DOHH2 (cell line): ENCODE measurements around the gene AASDH.

Experiments
- EZH2phosphoT487 ChIP-seq: fragments of 200-600 bp; sonication (generic); IDR thresholded peaks from 2 replicates; pipeline ENCODE4 v1.6.1; 2017; ENCODE audit warnings: borderline replicate concordance, mild to moderate bottlenecking, antibody characterized with exemption, low read length, moderate library complexity, mixed read lengths
- TF ChIP-seq, protein P1 (sequence below): fragments of 200-600 bp; sonication (generic); IDR thresholded peaks from one replicate; pipeline ENCODE4 v1.5.1; 2014; ENCODE audit warnings: antibody characterized with exemption, mild to moderate bottlenecking, low read depth, low read length; ENCODE audit not compliant: poor library complexity, severe bottlenecking

DNA sequence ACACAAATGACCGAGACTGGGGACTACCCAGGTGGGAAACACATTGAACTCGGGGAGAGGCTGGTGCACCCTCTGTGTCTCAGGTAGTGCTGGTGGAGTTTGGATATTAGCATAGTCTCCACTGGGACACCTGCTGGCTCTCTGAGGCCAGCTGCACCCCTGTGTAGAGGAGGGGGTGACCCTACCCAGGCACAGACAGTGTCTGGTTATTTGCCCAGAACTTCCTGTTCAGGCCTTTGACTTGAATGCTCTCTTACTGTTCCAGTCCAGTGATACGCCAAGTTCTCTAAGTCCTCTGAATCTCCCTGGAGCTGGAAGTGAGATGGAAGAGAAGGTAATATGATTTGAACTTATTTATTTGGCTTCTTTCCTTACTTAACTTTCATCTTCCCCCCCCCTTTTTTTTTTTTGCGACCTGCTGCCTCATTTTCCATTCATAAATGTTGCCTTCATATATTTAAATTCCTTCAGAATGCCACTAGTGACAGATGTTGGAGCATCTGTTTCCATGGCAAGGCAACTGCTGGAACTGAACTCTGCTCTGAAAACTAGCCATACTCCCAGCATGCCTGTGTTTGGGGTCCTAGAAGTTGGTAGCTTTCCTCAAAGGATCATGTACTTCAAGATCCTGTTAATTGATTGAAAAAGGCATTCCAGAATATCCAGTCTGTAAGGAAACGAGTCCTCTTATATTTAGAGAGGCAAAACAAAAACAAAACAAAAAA lies 76.7 kb downstream of the AASDH start:
- no peak for TF ChIP-seq EZH2phosphoT487
- TF ChIP-seq, protein P1, sequence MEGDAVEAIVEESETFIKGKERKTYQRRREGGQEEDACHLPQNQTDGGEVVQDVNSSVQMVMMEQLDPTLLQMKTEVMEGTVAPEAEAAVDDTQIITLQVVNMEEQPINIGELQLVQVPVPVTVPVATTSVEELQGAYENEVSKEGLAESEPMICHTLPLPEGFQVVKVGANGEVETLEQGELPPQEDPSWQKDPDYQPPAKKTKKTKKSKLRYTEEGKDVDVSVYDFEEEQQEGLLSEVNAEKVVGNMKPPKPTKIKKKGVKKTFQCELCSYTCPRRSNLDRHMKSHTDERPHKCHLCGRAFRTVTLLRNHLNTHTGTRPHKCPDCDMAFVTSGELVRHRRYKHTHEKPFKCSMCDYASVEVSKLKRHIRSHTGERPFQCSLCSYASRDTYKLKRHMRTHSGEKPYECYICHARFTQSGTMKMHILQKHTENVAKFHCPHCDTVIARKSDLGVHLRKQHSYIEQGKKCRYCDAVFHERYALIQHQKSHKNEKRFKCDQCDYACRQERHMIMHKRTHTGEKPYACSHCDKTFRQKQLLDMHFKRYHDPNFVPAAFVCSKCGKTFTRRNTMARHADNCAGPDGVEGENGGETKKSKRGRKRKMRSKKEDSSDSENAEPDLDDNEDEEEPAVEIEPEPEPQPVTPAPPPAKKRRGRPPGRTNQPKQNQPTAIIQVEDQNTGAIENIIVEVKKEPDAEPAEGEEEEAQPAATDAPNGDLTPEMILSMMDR, result no peak
